GM19025 (cell line): ENCODE results near the gene RNU1-3.
"Not testable (repeated sequence)": the region's sequence is repeated elsewhere in the genome, so short reads cannot be mapped to it uniquely, and the experiment has no call there.

Experiments used
- ATAC-seq: cut with Tn5 transposase; IDR thresholded peaks from one replicate; pipeline ENCODE4 v1.9.1; 2021; ENCODE audit warnings: mild to moderate bottlenecking, low read depth, moderate library complexity; ENCODE audit not compliant: unreplicated experiment

RNU1-3 gene

DNA sequence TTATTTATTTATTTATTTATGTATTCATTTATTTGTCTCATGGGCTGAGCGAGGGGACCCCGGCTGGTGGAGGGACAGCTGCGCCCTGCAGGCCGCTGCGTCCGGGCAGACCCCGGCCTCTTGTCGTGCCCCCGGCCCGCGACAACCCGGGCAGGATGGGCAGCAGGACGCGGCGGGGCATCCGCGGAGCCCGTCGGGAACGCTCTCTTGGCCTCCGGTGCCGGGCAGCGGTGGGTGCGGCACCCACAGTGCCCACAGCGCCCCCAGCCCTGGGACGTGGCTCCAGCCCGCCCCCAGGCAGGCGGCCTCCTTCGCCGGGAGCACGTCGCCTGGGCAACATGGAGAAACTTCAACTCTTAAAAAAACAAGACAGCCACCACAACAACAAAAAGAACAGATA, 8.5 kb downstream of the RNU1-3 start:
- not testable (repeated sequence) for ATAC-seq

DNA sequence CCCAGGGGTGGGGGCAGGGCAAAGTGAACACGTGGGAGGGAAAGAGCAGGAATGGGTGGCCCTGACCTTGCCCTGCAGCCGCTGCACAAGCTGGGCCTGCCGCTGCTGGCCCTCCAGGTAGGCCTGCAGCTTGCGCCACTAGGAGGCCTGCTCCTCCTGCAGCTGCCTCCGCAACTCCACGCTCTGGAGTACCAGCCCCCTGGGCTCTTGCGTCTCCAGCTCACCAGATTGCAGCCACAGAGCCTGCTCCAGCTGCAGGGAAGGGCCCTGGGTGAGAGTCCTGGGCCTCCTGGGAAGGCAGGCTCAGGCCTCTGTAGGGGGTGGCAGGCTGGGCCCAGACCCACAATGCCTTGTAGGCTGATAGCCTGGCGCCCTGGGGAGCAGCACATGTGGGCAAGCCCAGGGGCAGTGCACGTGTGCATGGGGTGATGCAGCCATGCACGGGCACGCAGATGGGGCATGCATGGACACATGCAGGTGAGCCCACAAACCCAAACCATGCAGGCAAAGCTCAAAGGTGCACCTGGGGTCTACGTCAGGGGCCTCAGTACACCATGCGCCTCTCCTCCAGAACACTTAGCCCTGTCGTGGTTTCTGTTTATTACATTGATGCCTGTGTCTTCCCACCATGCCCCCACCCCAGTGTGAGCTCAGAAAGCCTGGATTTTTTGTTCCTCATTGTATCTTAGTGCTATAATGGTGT, 9.6 kb downstream of the RNU1-3 start:
- ATAC-seq = not testable (repeated sequence)

GRCh38 chr1:16656574-16656973, 10.2 kb downstream of the RNU1-3 start:
- not testable (repeated sequence) for ATAC-seq

DNA sequence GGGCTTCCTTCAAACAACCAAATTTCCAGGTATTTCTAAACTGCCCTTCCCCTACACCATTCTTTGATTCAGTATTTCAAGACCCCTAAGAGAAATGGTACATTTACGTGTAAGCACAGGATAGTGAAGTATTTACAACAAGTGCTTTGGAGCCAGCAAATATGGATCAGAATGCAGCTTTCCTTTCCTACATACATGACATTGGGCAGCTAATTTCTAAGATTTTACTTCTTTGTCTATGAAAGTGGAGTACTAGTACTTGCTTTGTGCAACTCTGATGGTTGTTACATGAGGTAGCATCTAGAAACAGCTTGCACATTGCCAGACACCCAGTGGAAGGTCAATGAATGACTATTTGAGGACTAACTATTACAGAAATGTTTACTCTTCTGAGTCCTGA, 15.2 kb downstream of the RNU1-3 start:
- ATAC-seq = not testable (repeated sequence)

- ATAC-seq = not testable (repeated sequence)
Observed at GRCh38 chr1:16649960-16650359, 16.8 kb downstream of the RNU1-3 start.

GRCh38 chr1:16649390-16649789, 17.4 kb downstream of the RNU1-3 start:
- not testable (repeated sequence) for ATAC-seq

DNA sequence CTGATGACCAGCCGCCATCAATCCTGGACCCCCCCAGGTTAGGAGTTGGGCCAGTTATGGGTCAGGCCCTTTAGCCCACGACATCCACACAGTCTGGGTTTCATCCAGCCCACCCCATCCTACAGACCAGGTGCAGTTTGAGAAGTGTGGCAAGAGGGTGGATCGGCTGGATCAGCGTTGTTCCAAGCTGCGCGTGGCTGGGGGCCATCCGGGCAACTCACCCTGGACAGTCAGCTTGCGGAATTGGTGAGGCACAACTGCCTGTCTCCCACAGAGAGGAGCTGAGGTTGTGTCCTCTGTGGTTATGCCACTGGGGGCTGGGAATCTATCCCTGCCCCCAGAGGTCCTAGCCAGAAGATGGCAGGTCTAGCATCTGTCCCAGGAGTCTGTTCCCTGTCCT, 18.0 kb downstream of the RNU1-3 start:
- not testable (repeated sequence) for ATAC-seq

GRCh38 chr1:16648250-16648649, 18.5 kb downstream of the RNU1-3 start:
- ATAC-seq = not testable (repeated sequence)

DNA sequence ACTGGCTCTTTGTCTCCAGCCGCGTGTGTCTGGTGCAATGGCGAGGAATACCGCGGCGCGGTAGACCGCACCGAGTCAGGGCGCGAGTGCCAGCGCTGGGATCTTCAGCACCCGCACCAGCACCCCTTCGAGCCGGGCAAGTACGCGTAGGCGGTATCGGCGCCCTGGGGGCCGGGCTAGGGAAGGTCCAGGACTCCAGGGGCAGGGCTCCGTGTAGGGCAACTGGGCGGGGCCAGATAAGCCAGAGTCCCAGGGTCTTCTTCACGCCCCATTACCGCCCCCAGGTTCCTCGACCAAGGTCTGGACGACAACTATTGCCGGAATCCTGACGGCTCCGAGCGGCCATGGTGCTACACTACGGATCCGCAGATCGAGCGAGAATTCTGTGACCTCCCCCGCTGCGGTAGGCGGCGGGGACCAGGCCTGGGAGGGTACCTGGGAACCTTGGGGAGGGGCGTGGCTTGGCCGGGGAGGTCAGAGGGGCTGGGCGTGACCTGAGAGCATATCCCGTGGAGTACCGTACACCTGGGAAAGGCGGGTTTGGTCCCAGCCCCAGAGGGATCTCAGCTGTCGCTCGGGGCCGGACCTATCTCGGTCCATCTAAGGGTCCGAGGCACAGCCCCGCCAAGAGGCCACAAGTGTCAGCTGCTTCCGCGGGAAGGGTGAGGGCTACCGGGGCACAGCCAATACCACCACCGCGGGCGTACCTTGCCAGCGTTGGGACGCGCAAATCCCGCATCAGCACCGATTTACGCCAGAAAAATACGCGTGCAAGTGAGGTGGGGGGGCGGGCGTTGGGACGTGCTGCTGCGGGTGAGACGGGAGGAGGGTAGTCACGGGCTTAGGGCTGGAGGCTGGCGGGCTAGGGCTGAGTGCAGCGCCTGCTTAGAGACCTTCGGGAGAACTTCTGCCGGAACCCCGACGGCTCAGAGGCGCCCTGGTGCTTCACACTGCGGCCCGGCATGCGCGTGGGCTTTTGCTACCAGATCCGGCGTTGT, 19.3 kb downstream of the RNU1-3 start:
- ATAC-seq = not testable (repeated sequence)

- not testable (repeated sequence) for ATAC-seq
Observed at GRCh38 chr1:16646716-16647115, 20.0 kb downstream of the RNU1-3 start.

DNA sequence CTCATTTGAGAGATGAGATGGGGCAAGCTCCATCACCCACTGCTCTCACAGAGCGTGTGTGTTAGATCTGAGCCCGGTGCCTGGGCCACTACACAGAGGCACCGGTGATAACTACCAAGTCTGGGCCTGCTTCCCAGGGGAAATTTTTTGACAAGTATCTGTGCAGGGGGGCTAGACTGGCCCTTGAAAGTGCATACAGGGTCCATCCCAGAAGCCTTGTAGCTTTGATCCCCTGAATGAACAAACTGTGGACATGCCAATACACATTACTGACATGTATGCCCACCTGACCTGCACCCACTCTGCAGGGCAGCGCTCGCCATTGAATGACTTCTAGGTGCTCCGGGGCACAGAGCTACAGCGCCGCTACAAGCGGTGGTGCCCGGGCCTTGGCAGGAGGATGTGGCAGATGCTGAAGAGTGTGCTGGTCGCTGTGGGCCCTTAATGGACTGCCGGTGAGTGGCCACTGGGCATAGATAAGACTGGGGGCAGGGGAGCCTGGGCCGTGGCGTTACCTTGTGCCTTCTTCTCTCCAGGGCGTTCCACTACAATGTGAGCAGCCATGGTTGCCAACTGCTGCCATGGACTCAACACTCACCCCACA, 20.6 kb downstream of the RNU1-3 start:
- ATAC-seq = not testable (repeated sequence)

DNA sequence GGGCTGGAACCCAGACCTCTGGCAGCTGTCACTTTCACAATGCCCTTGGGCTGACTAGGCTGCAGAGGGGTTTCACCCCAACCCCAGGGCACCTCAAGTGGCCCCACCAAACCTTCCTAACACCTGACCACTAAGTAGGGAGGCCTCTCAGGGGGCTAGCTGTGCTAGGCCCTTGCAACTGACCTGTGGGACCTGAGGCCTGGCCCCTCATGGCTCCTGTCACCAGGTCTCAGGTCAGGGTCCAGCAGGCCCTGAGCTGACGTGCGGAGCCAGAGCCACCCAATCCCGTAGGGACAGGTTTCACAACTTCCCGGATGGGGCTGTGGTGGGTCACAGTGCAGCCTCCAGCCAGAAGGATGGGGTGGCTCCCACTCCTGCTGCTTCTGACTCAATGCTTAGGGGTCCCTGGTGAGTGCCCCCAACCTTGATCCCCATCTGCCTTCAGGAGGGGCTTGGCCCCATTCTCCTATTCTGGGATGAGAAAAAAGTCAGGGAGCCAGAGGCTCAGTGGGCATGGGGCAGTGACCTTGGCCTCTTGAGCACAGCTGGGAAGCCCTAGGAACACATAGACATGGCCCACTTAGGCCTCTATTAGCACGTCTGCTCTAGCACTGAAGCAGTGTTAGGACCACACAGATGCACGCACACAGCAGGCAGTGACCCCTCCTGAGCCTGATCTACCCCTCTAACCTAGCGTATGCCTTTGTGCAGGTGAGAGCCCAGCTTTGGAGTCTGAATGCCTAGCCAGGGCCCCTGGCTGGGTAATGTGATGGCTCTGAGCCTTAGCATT, 21.3 kb downstream of the RNU1-3 start:
- not testable (repeated sequence) for ATAC-seq

DNA sequence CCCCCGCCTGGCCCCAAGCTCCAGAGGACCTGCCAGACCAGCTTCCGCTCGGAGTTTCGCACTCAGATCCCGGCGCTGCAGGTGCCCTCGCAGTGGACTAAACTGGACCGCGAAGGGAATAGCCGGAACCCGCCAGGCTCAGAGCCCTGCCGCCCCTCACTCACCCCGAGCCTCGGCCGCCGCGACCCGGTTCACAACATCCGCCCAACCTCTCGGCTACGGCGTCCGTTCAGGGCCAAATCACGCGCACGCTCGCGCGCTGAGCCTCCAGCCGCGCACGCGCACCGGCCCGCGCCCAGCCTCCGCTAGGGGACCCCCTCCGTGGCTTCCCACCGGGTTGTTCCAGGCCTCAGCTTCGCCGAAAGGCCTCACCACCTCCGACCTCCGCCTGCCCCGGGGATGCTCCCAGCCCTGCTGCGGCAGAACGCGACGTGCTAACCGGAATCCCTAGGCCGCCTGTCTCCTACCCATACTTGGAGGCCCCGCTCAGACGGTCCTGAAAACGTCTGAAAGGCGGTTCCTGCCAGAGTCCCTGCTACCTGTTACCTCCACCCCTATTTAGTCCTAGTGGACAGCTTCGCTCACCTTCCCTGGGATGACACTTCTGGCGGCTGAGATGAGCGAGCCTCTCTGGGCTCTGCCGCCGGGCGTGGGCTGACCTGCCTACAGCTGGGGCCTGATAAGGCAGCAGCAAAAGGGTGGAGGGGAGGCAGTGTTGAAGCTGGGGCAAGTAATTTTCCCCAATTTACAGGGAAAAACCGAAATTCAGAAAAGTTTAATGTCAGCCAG, 22.1 kb downstream of the RNU1-3 start:
- peak; percentile 79 for ATAC-seq

GRCh38 chr1:16644193-16644481, 22.6 kb downstream of the RNU1-3 start:
- peak; percentile 14 for ATAC-seq

DNA sequence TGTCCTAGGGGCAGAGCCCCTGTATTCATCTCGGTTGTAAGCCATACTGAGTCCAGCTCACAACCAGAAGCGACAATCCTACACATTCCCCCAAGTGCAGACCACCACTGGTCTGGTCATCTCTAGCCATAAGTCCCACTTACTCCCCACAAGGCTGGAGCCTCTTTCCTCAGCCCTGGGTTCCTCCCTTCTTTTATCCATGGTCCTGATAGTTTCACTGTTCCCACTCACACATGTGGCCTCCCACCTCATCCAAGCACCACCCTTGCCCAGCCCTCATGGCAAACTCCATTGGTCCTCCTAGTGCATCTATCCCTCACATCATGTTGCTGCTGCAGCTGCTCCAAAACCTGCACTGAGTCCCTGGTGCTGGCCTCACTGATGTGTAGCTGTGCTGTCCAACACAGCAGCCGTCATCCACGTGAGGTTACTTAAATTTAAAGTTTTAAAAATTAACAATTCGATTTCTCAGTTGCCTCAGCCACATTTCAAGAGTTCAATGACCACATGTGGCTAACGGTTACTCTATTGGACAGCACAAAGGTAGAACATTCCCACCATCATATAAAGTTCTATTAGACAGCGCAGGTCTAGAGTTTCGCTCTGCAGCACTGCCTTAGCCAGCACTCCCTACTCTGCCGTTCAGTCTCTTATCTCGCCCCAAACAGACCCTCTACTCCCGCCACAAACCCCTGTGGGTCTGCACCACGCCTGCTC, 23.1 kb downstream of the RNU1-3 start:
- ATAC-seq = not testable (repeated sequence)

GRCh38 chr1:16643001-16643411, 23.7 kb downstream of the RNU1-3 start:
- ATAC-seq = not testable (repeated sequence)

DNA sequence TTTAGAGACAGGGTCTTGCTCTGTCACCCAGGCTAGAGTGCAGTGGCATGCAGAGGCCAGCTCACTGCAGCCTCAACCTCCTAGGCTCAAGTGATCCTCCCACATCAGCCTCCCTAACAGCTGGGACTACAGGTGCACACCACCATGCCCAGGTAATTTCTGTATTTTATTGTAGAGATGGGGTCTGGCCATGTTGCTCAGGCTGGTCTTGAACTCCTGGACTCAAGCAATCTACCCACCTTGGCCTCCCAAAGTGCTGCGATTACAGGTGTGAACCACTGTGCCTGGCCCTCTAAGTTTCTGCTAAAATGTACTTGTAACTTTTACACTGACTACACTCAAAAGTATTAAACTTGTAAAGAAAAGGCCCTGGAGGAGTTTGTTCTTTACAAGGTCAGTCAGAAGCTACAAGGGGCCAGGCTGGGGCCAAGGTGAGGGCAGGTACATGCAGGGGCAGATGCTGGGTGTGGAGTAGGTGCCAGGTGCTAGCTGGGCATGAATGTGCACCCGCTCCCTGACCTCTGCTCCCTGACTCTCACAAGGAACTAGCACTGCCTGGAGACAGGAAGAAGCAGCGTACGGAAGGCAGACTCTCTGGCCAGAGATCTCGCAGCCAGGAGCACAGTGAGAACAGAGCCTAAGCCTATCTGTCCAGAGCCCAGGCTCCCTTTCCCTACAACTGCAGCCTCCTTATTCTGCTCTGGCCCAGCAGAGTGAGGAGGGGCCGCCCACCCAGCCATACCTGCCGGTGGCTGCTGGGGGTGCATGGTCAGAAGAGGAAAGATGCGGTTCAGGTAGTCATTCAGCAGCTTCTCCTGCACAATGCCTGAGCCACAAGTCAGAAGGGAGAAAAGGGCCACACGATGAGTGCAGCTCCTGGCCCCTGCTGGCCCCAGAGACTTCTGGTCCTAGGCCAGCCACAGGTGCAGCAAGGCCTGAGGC, 24.5 kb downstream of the RNU1-3 start:
- not testable (repeated sequence) for ATAC-seq
